HT1080 (cell line): ENCODE results near the gene DPYSL5. TPM values are rescaled to one million over a fixed set of nuclear protein-coding genes. Genes with fewer than 3 reads are reported as not detected.
"Not testable (repeated sequence)": the region's sequence is repeated elsewhere in the genome, so short reads cannot be mapped to it uniquely, and the experiment has no call there.

Experiments used
- DNase-seq: peaks from one replicate; pipeline ENCODE4 v3.0.0-alpha.2; 2015; ENCODE audit warnings: low read depth
- total RNA-seq: library from RNA; depleted of rRNA; stranded (reverse); fragments of >200 nt; shearing (Covaris generic); gene quantifications from 2 replicates; pipeline ENCODE4 v1.2.3, GENCODE V29; 2014

DPYSL5 gene
- total RNA-seq, 1 experiment from 2014 or later, result 0.11 TPM

- no peak for DNase-seq
Measured at GRCh38 chr2:26873286-26873983, 25.5 kb downstream of the DPYSL5 start.

- no peak for DNase-seq
Measured at GRCh38 chr2:26874514-26874913, 26.6 kb downstream of the DPYSL5 start.

GRCh38 chr2:26875065-26875634, 27.2 kb downstream of the DPYSL5 start:
- no peak for DNase-seq

- no peak for DNase-seq
Measured at GRCh38 chr2:26875808-26876207, 27.9 kb downstream of the DPYSL5 start.

- DNase-seq, result no peak
Measured at GRCh38 chr2:26876260-26876659, 28.3 kb downstream of the DPYSL5 start.

- DNase-seq, result no peak
Measured at GRCh38 chr2:26877276-26877675, 29.3 kb downstream of the DPYSL5 start.

- DNase-seq, result no peak
Measured at GRCh38 chr2:26880161-26880560, 32.2 kb downstream of the DPYSL5 start.

- no peak for DNase-seq
Measured at GRCh38 chr2:26880910-26881435, 33.0 kb downstream of the DPYSL5 start.

GRCh38 chr2:26882220-26882619, 34.3 kb downstream of the DPYSL5 start:
- DNase-seq, result not testable (repeated sequence)

- no peak for DNase-seq
Measured at GRCh38 chr2:26883956-26884355, 36.0 kb downstream of the DPYSL5 start.

GRCh38 chr2:26884486-26884885, 36.6 kb downstream of the DPYSL5 start:
- DNase-seq, result no peak

GRCh38 chr2:26885651-26886329, 37.9 kb downstream of the DPYSL5 start:
- DNase-seq, result no peak

- no peak for DNase-seq
Measured at GRCh38 chr2:26886736-26887135, 38.8 kb downstream of the DPYSL5 start.

- no peak for DNase-seq
Measured at GRCh38 chr2:26887151-26887550, 39.2 kb downstream of the DPYSL5 start.

- DNase-seq, result no peak
Measured at GRCh38 chr2:26889796-26890195, 41.9 kb downstream of the DPYSL5 start.

- DNase-seq, result no peak
Measured at GRCh38 chr2:26890341-26891000, 42.5 kb downstream of the DPYSL5 start.

- DNase-seq, result no peak
Measured at GRCh38 chr2:26892133-26892532, 44.2 kb downstream of the DPYSL5 start.

GRCh38 chr2:26892922-26893524, 45.1 kb downstream of the DPYSL5 start:
- no peak for DNase-seq

- no peak for DNase-seq
Measured at GRCh38 chr2:26894136-26894535, 46.2 kb downstream of the DPYSL5 start.

- DNase-seq, result no peak
Measured at GRCh38 chr2:26897807-26898479, 50.0 kb downstream of the DPYSL5 start.
